HepG2 (cell line): ENCODE results near the gene OVCA2. TPM values are rescaled to one million over a fixed set of nuclear protein-coding genes. Genes with fewer than 3 reads are reported as not detected.

Experiments
- ATAC-seq: fragments of 200-7000 bp; cut with Tn5 transposase; 3 replicates; pipeline ENCODE4 v1.9.1; 2020; ENCODE audit warnings: mild to moderate bottlenecking, moderate library complexity
- BruUV-seq: library from RNA; stranded (reverse); fragments of 400-500 nt; replicated peaks from 2 replicates; lab custom pipeline; 2021; lab: Mats Ljungman, UMichigan
- CTCF ChIA-PET: fragments of 300-600 bp; formaldehyde crosslinking; extraction: SDS; loops from one replicate; lab custom pipeline; 2021; ENCODE audit warnings: low total read pairs, inconsistent platforms, low intra/inter-chr PET ratio; lab: Yijun Ruan, JAX
- POLR2A ChIA-PET: fragments of 350-600 bp; sonication (Branson Sonifier 250); formaldehyde crosslinking; loops from one replicate; lab custom pipeline; 2020; ENCODE audit warnings: antibody characterized with exemption, inconsistent platforms; lab: Yijun Ruan, JAX
- DNase-seq: peaks from one replicate; pipeline ENCODE4 v3.0.0-alpha.2; 2015; ENCODE audit warnings: low spot score
- FAIRE-seq: peaks from 3 replicates; lab custom pipeline; 2011; peaks lifted over from hg19 to GRCh38; lab: Jason Lieb, UNC
- H2AFZ ChIP-seq: one replicate; pipeline ENCODE4 v1.6.1; 2011; ENCODE audit warnings: low read length, inconsistent platforms
- H3K27ac ChIP-seq: fragments of 300-600 bp; 3 replicates; pipeline ENCODE4 v1.8.0; 2011; ENCODE audit warnings: mixed run types, mild to moderate bottlenecking, mixed read lengths, low read length, inconsistent platforms; ENCODE audit not compliant: insufficient read depth; ENCODE audit errors: extremely low read length
- H3K27me3 ChIP-seq, 2 experiments: fragments of 200-600 bp in 1 of 2; 2 replicates in 1 of 2; 3 replicates in 1 of 2; pipeline versions ENCODE4 v1.6.0 to v1.8.0; 2011; ENCODE audit warnings: low read length in 2 of 2, mild to moderate bottlenecking in 2 of 2, moderate library complexity in 2 of 2, inconsistent platforms in 1 of 2; ENCODE audit not compliant: insufficient read depth in 2 of 2, control insufficient read depth in 1 of 2
- H3K36me3 ChIP-seq, 2 experiments: fragments of 200-600 bp in 1 of 2; replicated peaks in 1 of 2; 2 replicates in 1 of 2; 3 replicates in 1 of 2; pipeline versions ENCODE4 v1.5.1 to v1.8.0; 2011; ENCODE audit warnings: low read length in 2 of 2, inconsistent platforms in 1 of 2; ENCODE audit not compliant: insufficient read depth in 2 of 2, control insufficient read depth in 1 of 2
- H3K4me1 ChIP-seq: 2 replicates; pipeline ENCODE4 v1.5.1; 2012; ENCODE audit warnings: low read length, inconsistent platforms; ENCODE audit not compliant: insufficient read depth
- H3K4me2 ChIP-seq: 2 replicates; pipeline ENCODE4 v1.6.0; 2011; ENCODE audit warnings: low read depth, low read length, inconsistent platforms
- H3K4me3 ChIP-seq, 3 experiments: fragments of 200-600 bp in 1 of 3; sonication (generic), shearing (Covaris generic) in 1 of 3; replicated peaks in 1 of 3; 2 replicates each; pipeline ENCODE4 v1.5.1; 2011 to 2016; ENCODE audit warnings: low read length in 3 of 3, inconsistent platforms in 2 of 3, low read depth in 2 of 3, mild to moderate bottlenecking in 2 of 3, control low read depth in 1 of 3, mixed read lengths in 1 of 3; ENCODE audit not compliant: insufficient read depth in 1 of 3
- H3K79me2 ChIP-seq: one replicate; pipeline ENCODE4 v1.6.1; 2011; ENCODE audit warnings: low read length, inconsistent platforms; ENCODE audit not compliant: insufficient read depth
- H3K9ac ChIP-seq: 2 replicates; pipeline ENCODE4 v1.6.0; 2011; ENCODE audit warnings: mild to moderate bottlenecking, low read depth, low read length, inconsistent platforms; ENCODE audit not compliant: insufficient read depth
- H3K9me3 ChIP-seq: 2 replicates; pipeline ENCODE4 v1.5.1; 2012; ENCODE audit warnings: mild to moderate bottlenecking, low read length
- H4K20me1 ChIP-seq: 2 replicates; pipeline ENCODE4 v1.6.0; 2011; ENCODE audit warnings: inconsistent platforms, mild to moderate bottlenecking, low read length, moderate library complexity; ENCODE audit not compliant: insufficient read depth
- PITX1 ChIP-seq: sonication (generic); formaldehyde crosslinking; IDR thresholded peaks from 2 replicates; pipeline ENCODE4 v1.5.1; 2020; ENCODE audit warnings: mild to moderate bottlenecking, missing genetic modification reagents
- STAG1 ChIP-seq: sonication (generic); formaldehyde crosslinking; IDR thresholded peaks from 2 replicates; pipeline ENCODE4 v1.4.0; 2020; ENCODE audit warnings: missing genetic modification reagents
- ZFP91 ChIP-seq: sonication (generic); formaldehyde crosslinking; IDR thresholded peaks from 2 replicates; pipeline ENCODE4 v1.9.0; 2022; ENCODE audit warnings: missing genetic modification reagents, mild to moderate bottlenecking, borderline replicate concordance
- ZNF12 ChIP-seq: sonication (generic); formaldehyde crosslinking; IDR thresholded peaks from 2 replicates; pipeline ENCODE4 v1.5.0; 2020; ENCODE audit warnings: missing genetic modification reagents
- ZNF121 ChIP-seq: sonication (generic); formaldehyde crosslinking; IDR thresholded peaks from 2 replicates; pipeline ENCODE4 v1.5.0; 2020; ENCODE audit warnings: mild to moderate bottlenecking, missing genetic modification reagents
- ZNF543 ChIP-seq: sonication (generic); formaldehyde crosslinking; IDR thresholded peaks from 2 replicates; pipeline ENCODE4 v1.4.0; 2020; ENCODE audit warnings: mild to moderate bottlenecking, missing genetic modification reagents
- ZNF644 ChIP-seq: IDR thresholded peaks from 2 replicates; pipeline ENCODE4 v1.6.1; 2016; ENCODE audit warnings: low read depth
- WGBS: methylation state at CpG from one replicate; pipeline ENCODE4 v1.1.6; 2017; ENCODE audit warnings: low lambda C conversion rate; 5-methylcytosine and 5-hydroxymethylcytosine counted together
- in situ Hi-C: cut with HindIII; loops from 2 replicates; pipeline ENCODE4 v1.10.0; 2017; ENCODE audit warnings: low pct_unique_long_range_greater_than_20kb; ENCODE audit not compliant: extremely low pct_ligation_motif_present
- intact Hi-C: fragments of 100-400 bp; cut with micrococcal nuclease; formaldehyde crosslinking; loops from one replicate; pipeline ENCODE4 v1.10.0; 2022; ENCODE audit not compliant: unreplicated experiment
- polyA plus RNA-seq, 8 experiments: library from polyadenylated mRNA; depleted of rRNA in 3 of 8; stranded (reverse) in 7 of 8; unstranded in 1 of 8; fragments of >200 nt; fragmentation: Illumina TruSeq in 4 of 8; extraction: Trizol in 4 of 8; gene quantifications; 2 replicates each; pipeline versions ENCODE4 v1.2.1 to v1.2.3, GENCODE V29; 2011 to 2016; ENCODE audit warnings: low read depth in 4 of 8, missing spikeins in 1 of 8, mixed read lengths in 1 of 8; ENCODE audit not compliant: insufficient read depth in 1 of 8
- total RNA-seq, 5 experiments: library from RNA; depleted of rRNA; stranded (reverse); fragments of >200 nt; fragmentation: Illumina TruSeq; extraction: Trizol; gene quantifications; 2 replicates each; pipeline ENCODE4 v1.2.3, GENCODE V29; 2016; ENCODE audit warnings: low read depth in 1 of 5

The OVCA2 gene
- total and polyA plus RNA-seq, 2 of the 13 experiments (the other 11 are each of a cell fraction or from before 2014, with no cell fraction given): 23.7 to 28.2 TPM

GRCh38 chr17:2028234-2028614 lies 13.6 kb upstream of the OVCA2 start:
- Histone ChIP-seq H3K27me3 (peaks cover 9 to 39% of the 10 kb centered on the region in 2 experiments), H2AFZ (no peak overlapping the region), H3K9ac (no peak overlapping the region), H3K9me3 (no peaks in the 10 kb centered on the region), H4K20me1 (peaks cover 4% of the 10 kb centered on the region), H3K4me1 (peaks cover 44% of the 10 kb centered on the region), H3K27ac (no peak overlapping the region), H3K36me3 (no peaks in the 10 kb centered on the region), H3K79me2 (peaks cover 6% of the 10 kb centered on the region), H3K4me3 (no peak overlapping the region), H3K4me2 (no peak overlapping the region)
- POLR2A ChIA-PET: no interaction called here
- in situ Hi-C loops: loop anchor here (5.0 to 25.0 kb wide), 2 partner anchors 121 to 316 kb away; partner anchors contain the start of genes TLCD2 and WDR81
- no TSS peak for BruUV-seq
- no peak for ATAC-seq
- no peak for FAIRE-seq
- DNase-seq: no peak
- intact Hi-C loops: loop anchor here (10.0 kb wide), 2 partner anchors 53 to 143 kb away; no protein-coding TSS in a partner anchor
- WGBS: 52% methylated on average over 3 of the region's 5 CpGs
- TF ChIP-seq ZNF543 (CRISPR knock-in tag): no peak
- CTCF ChIA-PET: no interaction called here

GRCh38 chr17:2028737-2029136 lies 13.1 kb upstream of the OVCA2 start:
- DNase-seq: no peak
- 0% methylated on average over 3 of the region's 6 CpGs for WGBS

More at GRCh38 chr17:2028737-2029136, 13.1 kb upstream of the OVCA2 start:
- H3K27me3 ChIP-seq: peaks cover 9 to 37% of the 10 kb centered on the region in 2 experiments; a peak in 4 of 5 replicates
- H3K36me3 ChIP-seq: peaks cover 3 to 5% of the 10 kb centered on the region in 2 experiments; a peak in 4 of 5 replicates
- peaks cover 6% of the 10 kb centered on the region for H3K79me2 ChIP-seq
- H3K27ac ChIP-seq: no peak overlapping the region
- peak overlapping the region; percentile 47 for H3K4me2 ChIP-seq
- in situ Hi-C loops (loop anchor here (5.0 to 25.0 kb wide), 2 partner anchors 121 to 316 kb away; partner anchors contain the start of genes TLCD2 and WDR81), intact Hi-C loops (loop anchor here (10.0 kb wide), 2 partner anchors 54 to 144 kb away; no protein-coding TSS in a partner anchor)
- peak overlapping the region in 1 of 3 experiments; percentile 16; a peak in 1 of 6 replicates for H3K4me3 ChIP-seq
- ChIA-PET CTCF (no interaction called here), POLR2A (interaction anchor here (1.9 kb wide), 1 partner anchor 33 kb away, joined by 4 read pairs; no protein-coding TSS in a partner anchor)
- peaks cover 44% of the 10 kb centered on the region for H3K4me1 ChIP-seq
- H3K9ac ChIP-seq: no peak overlapping the region
- no peaks in the 10 kb centered on the region for H3K9me3 ChIP-seq
- H2AFZ ChIP-seq: no peak overlapping the region
- H4K20me1 ChIP-seq: peaks cover 4% of the 10 kb centered on the region
- no peak for FAIRE-seq
- no TSS peak for BruUV-seq
- peak; percentile 94 for TF ChIP-seq ZFP91 (CRISPR knock-in tag)
- TF ChIP-seq STAG1 (CRISPR knock-in tag): no peak
- peak; percentile 29; the same call in 1 of the 2 replicates for TF ChIP-seq ZNF121 (CRISPR knock-in tag)
- no peak for TF ChIP-seq PITX1
- TF ChIP-seq ZNF644 (CRISPR knock-in tag): no peak
- TF ChIP-seq ZNF12 (CRISPR knock-in tag): no peak
- peak; percentile 2 for ATAC-seq
